H1 (cell line): ENCODE results near the gene IRAG1. TPM values are rescaled to one million over a fixed set of nuclear protein-coding genes. Genes with fewer than 3 reads are reported as not detected.

ENCODE experiments used
- CEBPB ChIP-seq: IDR thresholded peaks from 2 replicates; pipeline ENCODE4 v1.6.1; 2012; ENCODE audit warnings: low read depth, low read length
- CHD2 ChIP-seq: IDR thresholded peaks from 2 replicates; pipeline ENCODE4 v1.6.1; 2012; ENCODE audit warnings: low read length, improper control_type of control experiment
- NRF1 ChIP-seq: IDR thresholded peaks from 2 replicates; pipeline ENCODE4 v1.6.1; 2011; ENCODE audit warnings: mild to moderate bottlenecking, low read depth, low read length, improper control_type of control experiment
- TAF1 ChIP-seq: IDR thresholded peaks from 2 replicates; pipeline ENCODE4 v1.6.1; 2011; ENCODE audit warnings: mild to moderate bottlenecking, low read depth, low read length
- polyA plus RNA-seq, 7 experiments: library from polyadenylated mRNA; depleted of rRNA in 3 of 7; stranded (reverse) in 5 of 7; unstranded in 2 of 7; fragments of >200 nt in 5 of 7; fragments of 200-250 nt in 2 of 7; gene quantifications; 1 replicate in 5 of 7; 2 replicates in 1 of 7; 4 replicates in 1 of 7; pipeline versions ENCODE4 v1.2.1 to v1.2.3, GENCODE V29; 2011 to 2013; ENCODE audit warnings: missing spikeins in 2 of 7, mixed read lengths in 2 of 7
- total RNA-seq: library from RNA; stranded (reverse); fragmentation: NEBNext Ultra II Directional; extraction: Animal tissue kit (Norgen Biotek cat#: 25700); gene quantifications from 2 replicates; pipeline ENCODE4 v1.2.1, GENCODE V29; 2021
- TF ChIP-seq, protein P1 (sequence below), 3 experiments: IDR thresholded peaks; 1 replicate in 2 of 3; 2 replicates in 1 of 3; pipeline versions ENCODE4 v1.5.1 to v1.6.1; 2011; ENCODE audit warnings: low read length in 3 of 3, mild to moderate bottlenecking in 3 of 3, inconsistent platforms in 2 of 3, low read depth in 1 of 3, moderate library complexity in 1 of 3; ENCODE audit not compliant: insufficient read depth in 1 of 3; ENCODE audit errors: control extremely low read depth in 1 of 3

IRAG1 gene
- total and polyA plus RNA-seq, 2 of the 8 experiments (the other 6 are each of a cell fraction or from before 2014, with no cell fraction given), result 1.8 to 2.7 TPM

DNA sequence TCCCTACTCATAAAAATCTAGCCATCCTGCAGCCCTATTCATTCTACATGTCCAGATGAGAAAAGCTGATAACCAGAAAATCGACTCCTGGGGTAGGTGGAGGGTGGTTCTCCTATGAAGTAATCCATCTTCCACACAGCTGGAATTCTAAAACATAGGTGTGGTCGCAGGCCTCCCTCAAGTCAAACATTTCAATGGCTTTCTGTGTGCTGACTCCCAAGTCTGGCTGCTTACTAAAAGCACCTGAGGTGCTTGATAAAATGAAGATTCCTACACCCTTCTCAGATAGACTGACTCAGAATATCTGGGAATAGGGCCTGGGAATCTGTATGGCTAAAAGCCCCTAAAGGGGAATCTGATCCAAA is 26.1 kb downstream of the IRAG1 start (continued):
- TF ChIP-seq, protein P1, sequence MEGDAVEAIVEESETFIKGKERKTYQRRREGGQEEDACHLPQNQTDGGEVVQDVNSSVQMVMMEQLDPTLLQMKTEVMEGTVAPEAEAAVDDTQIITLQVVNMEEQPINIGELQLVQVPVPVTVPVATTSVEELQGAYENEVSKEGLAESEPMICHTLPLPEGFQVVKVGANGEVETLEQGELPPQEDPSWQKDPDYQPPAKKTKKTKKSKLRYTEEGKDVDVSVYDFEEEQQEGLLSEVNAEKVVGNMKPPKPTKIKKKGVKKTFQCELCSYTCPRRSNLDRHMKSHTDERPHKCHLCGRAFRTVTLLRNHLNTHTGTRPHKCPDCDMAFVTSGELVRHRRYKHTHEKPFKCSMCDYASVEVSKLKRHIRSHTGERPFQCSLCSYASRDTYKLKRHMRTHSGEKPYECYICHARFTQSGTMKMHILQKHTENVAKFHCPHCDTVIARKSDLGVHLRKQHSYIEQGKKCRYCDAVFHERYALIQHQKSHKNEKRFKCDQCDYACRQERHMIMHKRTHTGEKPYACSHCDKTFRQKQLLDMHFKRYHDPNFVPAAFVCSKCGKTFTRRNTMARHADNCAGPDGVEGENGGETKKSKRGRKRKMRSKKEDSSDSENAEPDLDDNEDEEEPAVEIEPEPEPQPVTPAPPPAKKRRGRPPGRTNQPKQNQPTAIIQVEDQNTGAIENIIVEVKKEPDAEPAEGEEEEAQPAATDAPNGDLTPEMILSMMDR (IDR thresholded peaks at IDR 0.05; ENCODE audit: control extremely low read depth in 1 of 3, insufficient read depth in 1 of 3, low read depth in 1 of 3, low read length in 3 of 3), result no peak
- TF ChIP-seq CEBPB (no peak), NRF1 (no peak), CHD2 (no peak), TAF1 (no peak)
